CD4-positive, alpha-beta T cell treated with Interleukin-4 for 4 hours (primary cell): ENCODE data around the gene LPP.

Experiments
- DNase-seq: peaks from one replicate; pipeline ENCODE4 v3.0.0-alpha.2; 2020

Gene LPP

GRCh38 chr3:188533612-188534357 is 379.8 kb downstream of the LPP start:
- DNase-seq: no peak

GRCh38 chr3:188534633-188535032 is 380.7 kb downstream of the LPP start:
- no peak for DNase-seq

GRCh38 chr3:188537606-188538005 is 383.6 kb downstream of the LPP start:
- DNase-seq: no peak

- DNase-seq: no peak
These were observed 385.1 kb downstream of the LPP start for GRCh38 chr3:188539037-188539436.

GRCh38 chr3:188539631-188540194 is 385.8 kb downstream of the LPP start:
- DNase-seq: no peak

- DNase-seq: no peak
These were observed 388.2 kb downstream of the LPP start for GRCh38 chr3:188542196-188542595.

- no peak for DNase-seq
These were observed 390.1 kb downstream of the LPP start for GRCh38 chr3:188544012-188544411.

GRCh38 chr3:188546835-188547670 is 393.1 kb downstream of the LPP start:
- DNase-seq: no peak

GRCh38 chr3:188553569-188553968 is 399.6 kb downstream of the LPP start:
- DNase-seq: peak; percentile 75

GRCh38 chr3:188554404-188554803 is 400.4 kb downstream of the LPP start:
- DNase-seq: no peak

- no peak for DNase-seq
These were observed 403.3 kb downstream of the LPP start for GRCh38 chr3:188557235-188557634.

- DNase-seq: no peak
These were observed 404.6 kb downstream of the LPP start for GRCh38 chr3:188558343-188559071.

- DNase-seq: no peak
These were observed 405.1 kb downstream of the LPP start for GRCh38 chr3:188559072-188559429.

GRCh38 chr3:188559856-188560255 is 405.9 kb downstream of the LPP start:
- DNase-seq: no peak

- no peak for DNase-seq
These were observed 408.2 kb downstream of the LPP start for GRCh38 chr3:188562144-188562543.

- no peak for DNase-seq
These were observed 413.7 kb downstream of the LPP start for GRCh38 chr3:188567478-188568195.

- DNase-seq: no peak
These were observed 414.8 kb downstream of the LPP start for GRCh38 chr3:188568736-188569135.

GRCh38 chr3:188571531-188572095 is 417.7 kb downstream of the LPP start:
- no peak for DNase-seq

GRCh38 chr3:188573291-188573940 is 419.5 kb downstream of the LPP start:
- no peak for DNase-seq

- DNase-seq: no peak
These were observed 420.0 kb downstream of the LPP start for GRCh38 chr3:188573956-188574355.

GRCh38 chr3:188574885-188575284 is 420.9 kb downstream of the LPP start:
- no peak for DNase-seq

GRCh38 chr3:188575501-188575900 is 421.5 kb downstream of the LPP start:
- no peak for DNase-seq
